Activated CD4-positive, CD25-positive, alpha-beta regulatory T cell (primary cell): Measurements from ENCODE around the gene ZNF184.
A peak's percentile ranks its signal among the peaks of the same experiment; 100 is the strongest.

ENCODE experiments used
- DNase-seq, 4 experiments: peaks; one replicate each; lab custom pipeline; 2025; lab: John Stamatoyannopoulos, UW

ZNF184 gene

GRCh38 chr6:27479319-27480182 lies 6.6 kb upstream of the ZNF184 start:
- peak; percentile 62 to 84 (median 74) for DNase-seq

DNA sequence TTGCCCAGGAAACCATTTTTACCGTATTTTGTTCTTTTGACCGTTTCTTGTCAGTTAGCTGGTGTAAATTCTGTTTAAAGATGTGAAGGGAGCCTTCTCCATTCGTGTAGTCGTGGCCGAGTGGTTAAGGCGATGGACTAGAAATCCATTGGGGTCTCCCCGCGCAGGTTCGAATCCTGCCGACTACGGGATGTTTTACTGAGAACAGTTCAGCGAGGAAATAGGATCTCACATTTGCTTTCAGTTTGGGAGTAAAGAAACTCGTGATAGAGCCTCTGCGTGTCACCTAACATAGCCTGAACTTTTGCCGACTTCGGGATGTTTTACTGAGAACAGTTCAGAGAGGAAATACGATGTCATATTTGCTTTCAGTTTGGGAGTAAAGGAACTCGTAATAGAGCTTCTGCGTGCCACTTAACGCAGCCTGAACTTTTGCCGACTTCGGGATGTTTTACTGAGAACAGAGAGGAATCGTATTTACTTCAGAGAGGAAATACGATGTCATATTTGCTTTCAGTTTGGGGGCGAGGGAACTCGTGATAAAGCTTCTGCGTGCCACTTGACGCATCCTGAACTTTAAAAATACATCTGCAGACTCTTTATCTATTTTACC lies 5.9 kb upstream of the ZNF184 start:
- DNase-seq, result peak; percentile 55 to 83 (median 66)

DNA sequence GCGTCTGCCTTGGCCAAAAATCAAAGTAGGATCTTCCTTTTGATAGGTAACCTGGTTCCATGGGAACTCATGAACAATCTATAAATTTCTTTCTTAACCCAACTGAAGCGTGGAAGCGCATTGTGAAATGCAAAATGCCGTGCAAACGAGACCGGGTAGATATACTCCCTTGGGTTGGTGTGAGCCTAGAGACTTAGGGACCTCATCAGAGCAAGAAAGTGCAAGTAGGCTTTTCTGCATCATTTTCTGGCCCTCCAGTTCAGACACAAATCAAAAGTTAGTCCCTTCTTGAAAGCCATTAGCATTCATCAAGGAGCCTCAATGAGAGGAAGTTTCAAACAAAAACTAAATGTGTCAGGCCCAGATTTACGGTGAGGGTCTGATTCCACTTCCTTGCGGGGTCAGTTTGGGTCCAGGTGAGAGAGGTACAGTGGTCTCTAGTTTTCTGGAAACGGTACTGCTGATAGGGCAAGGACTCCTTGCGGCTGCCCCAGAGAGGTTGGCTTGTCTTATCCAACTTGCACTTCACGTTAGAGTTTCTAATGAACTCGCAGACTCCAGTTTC lies 5.3 kb upstream of the ZNF184 start:
- DNase-seq, result no peak

DNA sequence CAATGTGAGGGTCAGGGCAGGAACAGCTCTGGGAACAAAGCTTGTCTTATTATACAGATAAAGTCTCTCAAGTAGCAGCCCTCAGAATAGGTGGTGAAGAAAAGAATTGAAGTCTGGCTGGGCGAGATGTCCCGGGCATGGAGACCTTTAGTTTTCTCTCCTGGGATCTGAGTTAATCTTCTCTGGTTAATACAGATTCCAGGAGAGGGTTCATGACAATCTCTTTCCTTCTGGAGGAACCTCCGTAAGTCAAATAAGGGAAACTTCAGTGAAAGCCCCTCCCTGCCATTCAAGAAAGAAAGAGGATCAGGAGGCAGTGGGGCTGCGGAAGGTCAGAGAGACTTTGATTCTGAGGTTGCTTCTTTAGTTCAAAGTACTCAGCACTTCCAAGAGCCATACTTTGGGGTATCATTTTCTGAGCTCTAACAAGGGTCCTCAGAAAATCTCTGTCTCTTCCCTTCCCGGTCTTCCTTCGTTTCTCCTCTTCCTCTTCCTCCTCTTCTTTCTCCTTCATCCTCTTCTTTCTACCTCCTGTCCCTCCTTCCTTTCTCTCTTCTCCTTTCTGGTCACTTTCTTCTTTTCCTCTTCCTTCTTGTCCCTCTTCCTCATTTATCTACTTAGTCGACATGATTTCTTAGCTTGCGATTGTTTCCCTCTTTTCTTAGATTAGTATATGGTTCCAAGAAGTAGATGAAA lies 4.6 kb upstream of the ZNF184 start:
- DNase-seq, result no peak

DNA sequence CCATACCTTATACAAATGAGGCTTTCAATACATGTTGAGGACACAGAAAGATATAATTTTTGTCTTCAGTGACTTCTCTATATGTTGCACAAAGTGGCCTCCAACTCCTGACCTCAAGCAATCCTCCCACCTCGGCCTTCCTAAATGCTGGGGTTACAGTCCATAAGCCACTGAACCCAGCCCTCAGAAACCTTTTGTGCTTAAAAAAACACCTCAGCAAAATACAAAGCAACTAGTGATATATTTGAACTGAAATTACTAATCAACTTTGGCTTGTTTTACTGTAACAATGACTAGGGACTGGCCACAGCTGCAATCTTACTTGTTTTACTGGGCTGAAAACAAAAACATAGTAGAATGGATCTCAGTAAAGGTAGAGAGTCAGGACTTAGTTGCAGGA lies 3.2 kb upstream of the ZNF184 start:
- DNase-seq, result no peak

GRCh38 chr6:27474672-27475071 lies 1.8 kb upstream of the ZNF184 start:
- DNase-seq, result no peak

- no peak for DNase-seq
These were observed 1.2 kb upstream of the ZNF184 start for GRCh38 chr6:27474172-27474465.

DNA sequence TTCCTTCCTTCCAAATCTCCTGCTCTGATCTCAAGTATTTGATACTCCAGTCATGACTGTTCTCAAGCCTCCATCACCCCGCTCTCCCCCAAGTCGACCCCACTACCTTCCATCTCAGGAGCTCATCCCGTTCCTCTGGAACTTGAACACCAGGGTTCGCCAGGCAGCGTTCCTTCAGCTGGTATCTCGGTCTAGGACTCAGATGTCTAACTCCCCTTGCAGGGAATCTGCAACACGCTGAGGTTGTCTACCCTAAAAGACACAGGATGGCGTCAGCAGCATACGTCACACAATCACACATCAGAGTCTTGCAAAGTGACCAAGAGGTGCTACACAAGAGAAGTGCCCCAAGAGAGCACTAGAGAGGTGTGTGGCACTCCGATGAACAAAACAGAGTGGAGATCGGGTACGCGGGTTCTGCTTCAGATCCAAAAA lies 706 bp downstream of the ZNF184 start:
- peak in 3 of 4 experiments; percentile 23 to 35 (median 26) for DNase-seq

DNA sequence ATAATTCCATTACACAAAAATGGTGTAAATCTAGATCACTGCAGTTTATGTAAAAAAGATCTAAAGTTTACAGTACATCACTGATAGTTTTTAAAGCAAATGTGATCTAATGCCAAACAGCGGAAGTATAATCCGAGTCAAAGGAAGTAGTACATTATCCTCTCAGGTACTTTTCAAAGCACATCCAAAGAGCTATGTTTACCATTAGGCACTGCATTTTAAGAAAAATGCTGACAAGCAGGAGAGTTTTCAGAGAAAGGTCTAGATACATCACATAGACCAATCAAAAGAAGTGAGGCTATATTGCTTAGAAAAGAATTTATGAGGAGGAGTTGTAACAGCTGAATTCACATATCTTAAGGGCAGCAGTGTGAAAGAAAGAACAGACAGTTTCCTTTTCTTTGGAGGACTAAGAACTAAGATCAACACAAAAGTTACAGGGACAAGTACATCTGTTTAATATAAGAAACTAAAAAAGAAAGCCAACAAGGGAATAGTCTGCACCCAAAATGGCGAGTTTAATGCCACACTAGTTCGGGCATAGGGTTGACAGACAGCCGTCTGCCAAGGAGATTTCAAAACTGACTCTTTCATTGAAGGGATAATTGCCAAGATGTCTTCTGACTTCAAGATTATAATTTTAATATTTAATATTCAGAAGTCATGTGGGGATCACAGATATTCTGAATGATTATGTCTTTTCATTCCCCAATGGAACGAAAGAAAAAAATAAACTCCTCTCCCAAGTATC lies 1.4 kb downstream of the ZNF184 start:
- DNase-seq, result no peak

GRCh38 chr6:27470023-27470422 lies 2.9 kb downstream of the ZNF184 start:
- no peak for DNase-seq

DNA sequence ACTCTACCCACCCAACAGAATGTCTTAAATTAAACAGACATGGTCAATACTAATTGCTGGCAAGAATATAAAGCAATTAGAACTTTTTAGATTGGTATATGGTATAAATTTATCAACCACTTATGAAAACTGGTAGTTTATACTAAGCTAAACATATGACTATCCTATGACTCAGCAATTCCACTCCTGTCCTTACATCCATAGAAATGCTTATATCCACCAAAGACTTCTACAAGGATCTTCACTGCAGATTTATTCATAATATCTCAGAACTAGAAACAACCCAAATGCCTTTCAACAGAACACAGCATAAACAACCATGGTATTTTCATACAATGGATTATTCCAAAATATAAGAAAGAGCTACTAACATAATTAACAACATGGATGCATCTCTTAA lies 4.6 kb downstream of the ZNF184 start:
- no peak for DNase-seq

DNA sequence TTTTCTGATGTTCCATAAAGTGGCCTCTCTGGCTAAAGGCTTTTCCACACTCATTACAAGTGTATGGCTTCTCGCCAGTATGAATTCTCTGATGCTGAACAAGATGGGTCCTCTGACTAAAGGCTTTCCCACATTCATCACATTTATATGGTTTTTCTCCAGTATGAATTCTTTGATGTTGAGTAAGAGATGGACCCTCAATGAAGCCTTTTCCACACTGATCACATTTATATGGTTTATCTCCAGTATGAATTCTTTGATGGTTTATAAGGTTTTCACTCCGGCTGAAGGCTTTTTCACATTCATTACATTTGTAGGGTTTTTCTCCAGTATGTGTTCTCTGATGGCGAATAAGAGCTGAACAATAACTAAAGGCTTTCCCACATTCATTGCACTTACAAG lies 20.4 kb downstream of the ZNF184 start:
- no peak for DNase-seq

GRCh38 chr6:27451660-27452390 lies 21.1 kb downstream of the ZNF184 start:
- no peak for DNase-seq

GRCh38 chr6:27448456-27448855 lies 24.4 kb downstream of the ZNF184 start:
- no peak for DNase-seq

DNA sequence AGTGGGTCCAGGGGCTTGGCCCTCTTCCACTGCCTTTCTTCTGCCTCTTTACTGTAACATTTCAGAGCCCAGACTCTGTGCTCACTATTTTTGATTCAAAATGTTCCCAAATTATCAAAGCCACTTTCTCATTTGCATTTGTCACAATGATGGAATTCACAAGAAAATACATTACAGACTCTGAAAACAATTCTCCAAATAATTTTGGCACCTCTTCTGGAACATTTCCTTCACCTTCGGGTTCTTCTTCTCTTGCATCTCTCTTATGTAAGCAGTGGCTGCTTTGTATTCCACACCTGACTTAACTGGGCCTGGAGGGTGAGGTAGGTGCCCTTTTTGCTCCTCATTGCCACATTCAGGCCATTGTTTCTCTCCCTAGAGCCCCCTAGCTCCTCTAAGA lies 30.0 kb downstream of the ZNF184 start:
- DNase-seq, result no peak

GRCh38 chr6:27441001-27441400 lies 31.9 kb downstream of the ZNF184 start:
- DNase-seq, result no peak

- no peak for DNase-seq
These were observed 33.5 kb downstream of the ZNF184 start for GRCh38 chr6:27439371-27439770.

GRCh38 chr6:27433714-27434113 lies 39.2 kb downstream of the ZNF184 start:
- DNase-seq, result no peak

GRCh38 chr6:27428966-27429365 lies 43.9 kb downstream of the ZNF184 start:
- DNase-seq, result no peak

- no peak for DNase-seq
These were observed 44.4 kb downstream of the ZNF184 start for GRCh38 chr6:27428502-27428901.

DNA sequence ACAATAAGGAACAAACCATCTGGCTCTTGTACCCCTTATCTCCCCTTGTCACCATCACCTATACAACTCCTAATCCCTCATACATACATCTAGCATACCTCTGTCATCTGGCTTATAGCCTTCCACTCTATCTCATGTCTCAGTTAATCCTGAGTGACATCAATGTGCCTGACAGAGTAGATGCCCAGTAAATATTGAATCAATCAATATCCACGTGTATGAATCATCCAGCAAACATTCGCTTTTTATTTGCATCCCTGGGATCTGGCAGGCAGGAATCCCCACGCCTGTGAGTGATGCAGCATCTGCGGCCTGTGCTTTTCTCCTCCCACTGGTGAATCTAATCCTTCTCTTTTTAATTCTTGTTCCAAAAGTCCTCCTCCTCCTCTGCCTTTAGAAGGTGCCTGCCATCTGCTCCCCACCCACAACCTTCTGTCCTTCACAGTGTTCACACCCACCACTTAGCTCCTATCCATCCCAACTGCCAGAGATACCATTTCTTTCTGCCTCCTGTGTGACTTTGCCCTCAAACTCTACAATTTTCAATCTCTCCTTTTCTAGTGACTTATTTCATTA lies 46.8 kb downstream of the ZNF184 start:
- no peak for DNase-seq
